Inflammatory macrophage treated with lipopolysaccharide for 4 hours (primary cell): ENCODE measurements around the gene LPIN1.
"Not testable (repeated sequence)": the region's sequence is repeated elsewhere in the genome, so short reads cannot be mapped to it uniquely, and the experiment has no call there.

Source experiments
- DNase-seq: peaks from one replicate; pipeline ENCODE4 v3.0.0-alpha.2; 2020

The LPIN1 gene

DNA sequence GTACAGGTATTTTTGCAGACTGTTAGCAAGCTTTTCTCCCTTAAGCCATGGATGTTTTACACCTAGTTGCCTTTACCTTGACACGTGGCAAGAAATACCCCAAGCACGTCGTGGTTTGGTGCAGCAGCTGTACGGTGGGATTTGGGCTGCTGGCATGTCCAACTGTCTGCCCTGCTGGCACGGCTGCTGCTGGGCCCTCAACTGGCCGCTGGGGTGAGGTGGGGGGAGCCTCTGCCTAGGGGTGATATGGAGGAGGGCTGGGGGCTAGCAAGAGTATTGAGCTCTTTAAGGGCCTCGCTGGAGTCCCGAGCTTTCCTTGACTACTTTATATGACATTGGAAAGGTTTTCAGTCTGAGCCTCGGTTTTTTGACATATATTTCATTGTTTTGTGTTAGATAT lies 41.6 kb downstream of the LPIN1 start:
- DNase-seq: no peak

DNA sequence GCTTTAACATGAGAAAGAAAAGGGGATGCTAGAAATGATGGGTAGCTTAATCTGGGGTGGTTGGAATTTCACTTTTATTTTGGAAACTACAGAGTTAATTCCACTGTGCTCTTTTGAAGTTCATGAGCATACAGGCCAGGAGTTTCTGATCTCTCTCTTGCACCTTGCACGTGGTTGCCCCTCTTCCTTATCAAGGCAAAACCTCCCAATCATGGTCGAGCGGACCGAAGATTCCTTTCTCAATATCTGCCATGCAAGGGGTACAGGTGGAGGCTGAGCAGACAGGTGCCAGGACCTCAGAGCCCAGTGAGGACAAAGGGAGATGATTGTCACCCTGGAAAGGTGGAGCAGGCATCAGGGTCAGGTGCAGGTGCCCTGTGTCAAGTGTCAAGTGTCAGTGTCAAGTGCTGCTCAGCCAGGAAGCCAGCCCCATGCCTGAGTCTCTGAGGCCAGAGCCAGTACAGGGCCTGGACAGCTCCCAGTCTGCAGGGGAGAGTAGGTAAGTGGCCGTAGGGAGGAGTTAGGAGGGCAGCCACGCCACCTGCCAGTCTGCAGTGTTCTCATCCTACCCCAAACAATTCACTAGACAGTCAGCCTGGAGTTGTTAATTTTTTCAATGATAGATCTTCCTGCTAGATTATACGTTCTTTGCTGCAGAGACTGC lies 42.2 kb downstream of the LPIN1 start:
- no peak for DNase-seq

DNA sequence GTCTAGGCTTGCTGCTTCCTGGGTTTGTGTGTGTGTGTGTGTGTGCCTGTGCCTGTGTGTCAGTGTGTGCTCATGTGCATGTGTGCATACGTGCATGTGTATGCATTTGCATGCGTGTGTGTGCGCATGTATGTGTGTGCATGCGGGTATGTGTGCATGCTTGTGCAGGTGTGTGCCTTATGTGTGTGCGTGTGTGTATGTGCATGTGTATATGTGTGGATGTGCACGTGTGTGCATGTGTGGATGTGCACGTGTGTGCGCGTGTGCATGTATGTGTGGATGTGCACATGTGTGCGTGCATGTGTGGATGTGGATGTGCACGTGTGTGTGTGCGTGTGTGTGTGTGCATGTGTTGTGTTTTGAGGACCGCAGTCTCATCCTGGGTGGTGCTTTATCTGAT lies 42.8 kb downstream of the LPIN1 start:
- no peak for DNase-seq

DNA sequence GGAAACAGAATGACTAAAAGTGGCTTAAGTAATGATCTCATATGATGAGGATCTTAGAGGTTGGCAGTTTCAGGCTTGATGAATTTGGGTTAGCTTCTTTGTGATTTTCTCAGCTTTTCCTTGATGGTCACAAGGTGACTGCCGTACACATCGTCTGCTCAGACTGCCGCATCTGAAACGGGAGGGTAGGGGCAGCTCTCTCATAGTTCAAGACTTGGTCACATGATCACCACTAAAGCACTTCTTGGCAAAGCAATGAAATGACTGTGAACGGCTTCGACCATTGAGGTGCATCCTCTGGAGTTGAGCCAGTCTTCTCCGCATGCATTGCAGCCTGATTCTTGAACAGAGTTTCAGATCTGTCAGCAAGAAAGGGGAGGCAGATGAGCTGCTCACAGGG lies 43.8 kb downstream of the LPIN1 start:
- no peak for DNase-seq

DNA sequence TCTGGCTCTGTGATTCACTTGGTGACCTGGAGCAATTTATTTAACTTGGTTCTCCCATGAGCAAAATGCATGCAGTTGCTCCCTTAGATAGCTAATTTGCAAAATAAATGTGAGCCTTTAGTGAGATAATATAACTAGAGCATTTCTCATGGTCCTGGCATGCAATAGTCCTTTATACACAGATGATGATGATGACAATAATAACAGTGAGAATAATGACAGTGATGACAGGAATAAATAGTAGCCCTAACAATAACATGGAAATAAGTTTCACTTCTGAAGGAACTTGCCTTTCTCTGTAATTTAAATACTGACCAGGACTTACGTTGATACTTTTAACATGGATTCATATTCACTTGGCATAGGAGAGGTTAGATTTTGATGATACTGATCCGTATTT lies 49.2 kb downstream of the LPIN1 start:
- no peak for DNase-seq

DNA sequence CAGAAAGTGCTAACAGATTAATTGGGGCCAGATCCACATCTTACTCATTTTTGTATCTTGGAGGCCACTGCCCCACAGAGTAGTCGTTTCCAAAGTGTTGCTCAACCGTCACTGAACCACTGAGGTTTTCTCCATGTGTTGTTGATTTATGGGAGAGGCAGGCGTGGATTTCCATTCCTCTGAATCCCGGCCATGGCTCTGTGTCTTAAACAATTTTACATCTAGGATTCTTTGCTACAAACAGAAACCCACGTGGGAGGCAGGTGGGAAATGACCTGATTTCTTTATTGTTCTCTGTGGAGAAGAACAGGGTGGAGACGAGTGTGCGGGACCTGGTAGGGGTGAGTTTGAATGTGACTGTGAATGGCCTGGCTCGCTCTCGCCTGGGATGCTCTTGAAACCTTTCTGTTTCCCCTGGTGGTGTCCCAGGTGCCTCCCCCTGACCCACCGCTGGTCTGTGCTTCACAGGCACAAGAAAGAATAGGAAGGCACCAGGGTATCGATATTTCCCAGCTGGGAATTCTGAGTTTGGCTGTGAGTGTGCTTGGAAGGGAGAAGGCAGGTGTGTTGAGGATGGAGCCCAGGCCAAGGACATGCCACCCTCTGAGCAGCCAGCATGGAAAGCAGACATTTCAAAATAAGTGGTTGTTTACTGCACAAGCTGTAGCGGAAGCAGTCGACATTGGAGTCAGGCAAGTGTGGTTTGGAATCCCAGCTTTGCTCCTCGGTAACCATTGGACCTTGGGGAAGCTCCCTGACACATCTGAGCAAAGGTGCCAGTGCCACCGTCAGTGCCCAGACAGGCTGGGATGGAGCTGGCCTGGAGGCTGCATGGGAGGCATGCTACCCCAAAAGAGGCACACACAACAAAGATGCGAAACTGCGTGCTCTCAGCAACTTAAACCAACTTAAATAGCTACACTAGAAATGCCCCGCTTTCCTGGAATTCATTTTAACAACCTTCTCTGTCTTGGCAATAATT lies 50.0 kb downstream of the LPIN1 start:
- DNase-seq: no peak

DNA sequence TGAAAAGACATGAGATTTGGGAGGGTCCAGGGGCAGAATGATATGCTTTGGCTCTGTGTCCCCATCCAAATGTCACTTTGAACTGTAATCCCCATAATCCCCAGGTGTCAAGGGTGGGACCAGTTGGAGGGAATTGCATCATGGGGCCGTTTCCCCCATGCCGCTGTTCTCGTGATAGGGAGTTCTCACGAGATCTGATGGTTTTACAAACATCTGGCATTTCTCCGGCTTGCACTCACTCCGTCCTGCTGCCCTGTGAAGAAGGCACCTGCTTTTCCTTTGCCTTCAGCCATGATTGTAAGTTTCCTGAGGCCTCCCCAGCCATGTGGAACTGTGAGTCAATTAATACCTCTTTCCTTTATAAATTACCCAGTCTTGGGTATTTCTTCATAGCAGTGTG lies 51.4 kb downstream of the LPIN1 start:
- no peak for DNase-seq

DNA sequence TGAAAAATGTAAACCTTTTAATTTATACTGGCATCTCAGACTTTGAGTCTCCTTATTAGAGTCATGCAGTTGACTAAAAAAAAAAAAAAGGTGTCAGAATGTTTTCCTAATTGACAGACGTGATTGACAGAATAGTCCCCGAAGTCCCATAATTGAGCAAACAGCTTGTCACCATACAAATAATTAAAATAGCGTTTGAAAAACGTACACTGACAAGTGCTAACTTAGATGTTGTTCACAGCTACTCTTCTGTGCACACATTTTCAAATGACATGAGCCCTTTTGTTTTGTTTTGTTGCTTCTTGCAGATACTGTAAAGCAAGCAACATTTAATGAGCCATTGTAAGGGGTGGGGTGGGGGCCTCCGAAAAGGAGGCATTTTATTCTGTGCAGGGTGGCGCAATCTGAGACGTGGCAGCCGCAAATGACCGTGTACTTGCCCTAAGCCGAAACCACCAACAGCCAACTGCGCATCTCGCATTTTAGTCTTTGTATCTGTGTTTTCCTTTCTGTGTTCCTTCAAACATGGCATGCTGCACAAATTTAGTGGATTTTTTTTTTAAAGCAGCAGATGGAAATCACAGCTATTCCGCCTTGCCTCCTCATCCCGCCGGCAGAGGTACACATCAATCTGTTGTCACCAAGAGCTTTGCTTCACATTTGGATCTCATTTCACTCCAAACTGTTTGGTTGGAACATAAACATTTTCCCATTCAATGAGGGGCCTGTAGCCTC lies 52.4 kb downstream of the LPIN1 start:
- no peak for DNase-seq

DNA sequence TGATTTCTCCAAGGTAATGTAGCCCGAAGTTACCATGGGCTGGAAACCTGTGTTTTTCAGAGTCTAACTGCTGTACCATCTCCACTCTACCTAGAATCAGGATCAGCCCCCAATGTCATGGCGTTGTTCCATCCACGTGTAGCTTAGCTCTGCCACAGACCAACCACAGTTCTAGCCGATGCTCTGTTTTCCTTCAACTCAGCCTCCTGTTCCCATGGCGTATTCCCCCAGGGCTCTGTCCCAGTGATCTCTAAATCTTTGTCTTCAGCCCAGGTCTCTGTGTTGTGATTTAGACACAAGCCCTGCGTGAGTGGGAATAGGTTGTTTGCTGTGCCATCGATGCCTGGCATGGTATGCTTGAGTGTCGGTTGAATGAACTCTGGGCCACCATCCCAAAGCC lies 53.4 kb downstream of the LPIN1 start:
- no peak for DNase-seq

DNA sequence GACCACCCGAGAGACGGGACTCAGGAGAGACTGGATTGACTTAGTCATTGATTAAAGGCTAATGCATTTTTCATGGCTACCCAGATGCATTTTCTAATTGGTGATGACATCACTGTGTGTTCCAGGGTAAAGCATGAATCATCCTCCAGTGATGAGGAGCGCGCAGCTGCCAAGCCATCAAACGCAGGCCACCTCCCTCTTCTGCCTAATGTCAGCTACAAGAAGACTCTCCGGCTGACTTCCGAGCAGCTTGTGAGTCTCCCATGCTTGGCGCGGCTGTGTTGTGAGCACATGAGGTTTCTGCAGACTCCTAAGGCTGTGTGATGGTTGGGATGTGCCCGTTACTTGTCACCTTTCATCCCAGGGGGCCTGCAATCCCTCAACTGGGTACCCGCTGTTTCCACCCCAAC lies 56.4 kb downstream of the LPIN1 start:
- no peak for DNase-seq

DNA sequence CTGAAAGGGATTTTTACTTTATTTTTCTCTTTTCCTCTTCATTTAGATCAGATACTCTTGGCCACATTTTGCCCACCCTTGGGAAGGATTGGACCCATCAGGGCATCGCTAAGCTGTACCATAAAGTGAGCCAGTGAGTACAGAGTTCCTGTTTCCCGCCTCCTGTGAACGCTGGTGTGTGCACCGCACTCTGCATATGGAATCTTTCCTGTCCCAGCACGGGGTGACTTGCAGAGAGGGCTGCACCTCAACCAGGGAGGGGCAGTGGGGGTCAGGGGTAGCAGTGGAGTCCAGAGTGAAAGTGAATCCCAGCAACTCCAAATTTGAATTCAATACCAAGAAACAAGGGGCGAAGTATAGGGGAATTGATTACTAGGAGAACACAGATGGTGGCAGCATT lies 58.6 kb downstream of the LPIN1 start:
- no peak for DNase-seq

DNA sequence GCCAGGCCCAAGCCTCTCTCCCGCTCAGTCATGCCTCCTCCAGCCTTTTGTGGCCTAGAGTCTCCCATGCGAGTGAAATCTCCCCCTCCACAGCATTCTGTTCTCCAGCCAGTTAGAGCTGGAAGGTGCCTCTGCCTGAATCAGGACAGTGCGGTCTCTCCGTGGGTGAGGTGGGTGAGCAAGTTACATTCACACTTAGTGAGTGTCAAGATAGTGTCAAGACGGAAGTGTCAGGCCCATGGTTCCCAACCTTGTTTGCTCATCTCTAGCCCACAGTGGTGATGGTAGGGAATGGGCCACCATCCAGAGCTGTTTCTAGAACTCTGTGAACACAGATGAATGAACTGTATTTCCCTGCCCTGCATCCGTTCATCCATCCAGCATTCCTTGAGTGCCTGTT lies 59.5 kb downstream of the LPIN1 start:
- no peak for DNase-seq

DNA sequence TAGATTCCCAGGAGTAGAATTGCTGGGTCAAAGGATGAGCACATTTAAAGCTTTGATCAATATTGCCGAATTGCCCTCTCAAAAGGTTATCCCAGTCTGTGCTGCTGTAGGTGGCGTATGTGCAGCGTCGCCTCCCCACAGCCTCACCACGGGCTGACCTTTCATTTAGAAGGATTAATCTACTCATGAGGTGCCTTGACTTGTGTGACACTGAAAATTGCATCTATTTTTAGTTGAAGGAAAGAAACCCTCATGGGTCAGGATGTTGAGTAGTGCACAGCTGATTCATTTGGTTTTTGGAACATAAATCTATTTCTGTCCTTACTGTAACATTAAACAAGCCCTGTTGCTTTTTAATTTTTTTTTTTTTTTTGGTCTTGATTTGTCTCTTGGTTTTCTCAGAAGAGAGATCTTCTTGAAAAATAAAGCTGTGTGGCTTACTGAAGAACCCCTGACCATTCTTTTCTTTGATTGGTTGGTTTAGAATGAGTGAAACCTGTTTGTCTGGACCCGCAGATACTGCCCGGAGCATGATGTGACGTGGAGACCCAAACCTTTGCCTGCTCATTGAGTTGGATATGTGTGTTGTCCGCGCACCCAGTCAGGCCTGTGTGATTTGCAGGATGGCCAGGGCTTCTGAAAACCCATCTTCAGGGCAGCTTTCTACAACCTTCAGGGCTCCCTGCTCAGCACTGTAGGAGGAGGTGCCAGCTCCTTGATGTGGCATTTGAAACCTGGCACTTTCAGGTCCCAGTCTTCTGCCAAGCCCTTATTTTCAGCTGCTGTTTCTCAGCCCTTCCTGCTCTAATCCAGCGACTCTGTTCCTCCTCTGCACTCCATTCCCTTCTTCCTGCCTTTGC lies 61.0 kb downstream of the LPIN1 start:
- DNase-seq: no peak

DNA sequence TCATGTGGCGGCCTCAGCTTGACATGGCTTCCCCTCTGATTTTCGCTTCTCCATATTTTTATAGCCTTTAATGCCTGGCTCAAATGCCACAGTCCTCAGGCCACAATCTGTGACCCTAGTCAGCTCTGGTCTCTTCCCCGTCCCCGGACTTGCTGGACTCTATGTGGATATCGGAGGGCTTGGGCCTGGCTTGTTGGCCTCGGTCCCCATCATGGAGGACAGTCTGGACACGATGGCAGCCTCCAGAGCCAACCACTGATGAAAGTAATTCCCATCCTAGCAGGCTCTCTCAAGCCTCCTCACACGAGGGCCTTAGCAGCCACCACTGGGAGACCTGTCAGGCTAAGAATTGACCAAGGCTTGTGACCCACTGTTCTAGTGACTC lies 61.6 kb downstream of the LPIN1 start:
- no peak for DNase-seq

DNA sequence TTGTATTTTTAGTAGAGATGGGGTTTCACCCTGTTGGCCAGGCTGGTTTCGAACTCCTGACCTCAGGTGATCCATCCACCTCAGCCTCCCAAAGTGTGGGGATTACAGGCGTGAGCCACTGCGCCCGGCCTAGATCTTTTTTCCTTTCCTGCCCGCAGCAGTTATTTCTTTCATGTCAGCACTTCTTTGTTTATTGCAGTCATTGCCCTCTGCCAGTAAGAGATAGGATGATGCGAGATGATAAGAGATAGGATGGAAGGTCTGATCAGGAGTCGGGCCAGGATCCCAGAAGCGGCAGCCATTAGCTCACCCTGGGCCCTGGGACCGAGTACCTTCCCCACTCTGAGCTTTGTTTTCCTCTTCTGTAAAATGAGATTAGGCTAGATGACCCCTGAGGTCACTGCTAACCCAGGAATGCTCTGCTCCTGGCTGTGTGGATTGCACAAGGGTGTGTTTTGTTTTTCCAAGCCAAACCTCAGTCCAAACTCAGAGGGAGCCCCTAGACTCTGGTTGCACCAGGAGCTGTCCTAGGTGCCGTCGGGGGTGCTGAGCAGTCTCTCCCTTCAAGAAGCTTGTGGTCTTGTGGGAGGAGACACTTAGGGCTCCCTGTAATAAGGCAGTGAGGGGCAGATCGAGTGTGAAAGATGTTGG lies 63.3 kb downstream of the LPIN1 start:
- no peak for DNase-seq

DNA sequence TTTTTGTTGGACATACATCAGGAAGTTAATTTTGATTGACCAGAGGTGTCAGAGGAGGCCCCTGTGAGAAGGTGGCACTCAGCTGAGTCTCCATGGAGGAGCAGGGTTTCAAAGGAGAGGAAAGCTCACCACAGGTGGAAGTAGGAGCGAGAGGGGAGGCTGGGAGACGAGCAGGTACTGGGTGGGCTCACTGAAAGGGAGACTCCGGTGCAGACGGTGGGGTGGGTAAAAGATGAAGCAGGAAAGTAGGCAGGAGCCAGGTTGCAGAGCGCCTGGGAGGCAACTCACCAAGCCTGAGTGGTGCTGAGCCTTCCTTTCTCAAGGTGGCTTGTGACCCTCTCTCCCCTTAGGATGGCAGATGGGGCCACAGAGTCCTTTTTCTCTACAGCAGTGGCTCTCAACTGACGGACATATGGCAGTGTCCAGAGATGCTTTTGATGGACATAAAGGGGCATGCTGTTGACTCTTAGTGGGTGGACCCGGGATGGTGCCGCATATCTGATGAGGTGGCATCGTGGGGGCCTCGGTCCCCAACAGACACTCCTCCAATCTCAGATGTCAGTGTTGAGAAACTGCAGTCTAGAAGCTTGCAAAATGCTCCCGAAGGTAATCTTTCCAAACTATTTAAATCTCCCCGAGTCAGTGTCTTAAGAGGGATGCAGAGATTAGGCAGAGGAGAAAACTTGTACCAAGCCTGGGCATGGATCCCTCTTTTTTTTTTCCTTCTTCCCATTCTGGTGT lies 64.0 kb downstream of the LPIN1 start:
- no peak for DNase-seq

DNA sequence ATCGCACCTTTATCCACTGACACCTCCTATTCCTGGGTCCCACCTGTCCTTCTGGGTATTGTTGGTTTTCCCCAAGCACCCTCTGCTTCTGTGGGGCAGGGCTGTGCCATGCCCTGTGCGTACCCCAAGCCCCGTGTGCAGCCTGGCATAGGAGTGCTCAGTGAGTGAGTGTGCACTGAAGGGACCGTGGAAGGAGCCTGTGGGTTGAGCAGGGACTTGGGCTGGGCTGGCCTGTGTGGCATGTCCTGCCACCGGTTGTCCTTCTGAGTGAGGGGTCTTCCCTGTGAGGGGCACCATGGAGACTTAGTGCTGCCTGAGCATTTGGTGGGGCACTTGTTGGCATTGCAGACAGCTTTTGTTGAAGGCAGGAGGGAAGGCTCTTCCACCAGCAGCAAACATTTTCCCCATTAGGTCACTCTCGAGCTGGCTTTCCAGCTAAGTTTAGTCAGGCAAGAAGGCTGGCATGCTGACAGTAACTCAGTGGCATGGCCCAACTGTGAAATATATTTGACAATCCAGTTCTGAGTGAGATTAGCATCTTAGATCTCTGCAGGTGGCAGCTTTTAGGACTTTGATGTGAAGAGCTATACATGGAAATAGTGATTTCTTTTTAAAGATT lies 64.7 kb downstream of the LPIN1 start:
- no peak for DNase-seq

DNA sequence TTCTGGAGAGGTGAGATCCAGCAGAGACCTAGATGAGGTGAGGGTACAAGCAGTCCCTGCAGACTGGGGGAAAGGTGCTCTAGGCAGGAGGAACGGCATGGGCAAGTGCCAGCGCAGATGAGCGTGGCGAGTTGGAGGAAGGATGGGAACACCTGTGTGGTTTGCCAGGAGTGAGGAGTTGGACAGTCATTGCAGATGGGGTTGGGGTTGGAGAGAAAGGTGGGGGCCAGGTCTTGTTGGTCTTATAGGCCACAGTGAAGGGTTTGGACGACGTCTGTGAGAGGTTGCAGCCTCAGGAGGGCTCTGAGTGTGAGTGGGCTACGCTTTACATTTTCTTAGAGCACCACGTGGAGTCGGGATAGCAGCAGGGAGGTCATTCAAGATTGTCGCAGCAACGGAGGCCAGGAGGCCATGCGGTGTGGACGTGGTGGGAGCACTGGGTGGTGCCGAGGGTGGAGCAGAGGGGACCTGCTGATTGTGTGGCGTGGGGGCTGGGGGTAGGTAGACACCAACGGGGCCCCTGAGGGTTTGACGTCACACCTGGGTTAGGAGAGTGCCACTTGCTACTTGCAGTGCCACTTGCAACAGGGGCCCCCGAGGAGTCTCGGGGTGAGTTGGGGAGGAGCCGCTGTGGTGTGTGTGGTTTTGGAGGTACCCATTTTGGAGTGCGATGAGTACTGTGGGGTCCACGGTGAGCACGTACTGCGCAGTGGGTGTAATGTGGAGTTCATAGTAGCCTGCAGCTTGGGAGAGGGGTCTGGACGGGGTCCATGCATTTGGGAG lies 66.2 kb downstream of the LPIN1 start:
- DNase-seq: no peak

DNA sequence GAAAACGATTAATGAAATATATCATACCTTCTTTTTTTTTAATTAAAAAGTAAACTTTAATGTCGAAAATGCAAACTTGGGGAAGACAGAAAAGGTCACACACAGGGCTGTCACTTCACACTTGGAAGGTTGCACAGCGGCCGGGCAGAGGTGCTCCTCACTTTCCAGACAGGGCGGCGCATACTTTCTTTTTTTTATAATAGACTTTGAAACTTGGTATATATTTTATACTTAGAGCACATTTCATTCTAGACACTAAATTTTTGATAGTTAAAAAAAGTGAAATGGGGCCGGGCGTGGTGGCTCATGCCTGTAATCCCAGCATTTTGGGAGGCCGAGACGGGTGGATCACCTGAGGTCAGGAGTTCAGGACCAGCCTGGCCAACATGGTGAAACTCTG lies 66.9 kb downstream of the LPIN1 start:
- not testable (repeated sequence) for DNase-seq

DNA sequence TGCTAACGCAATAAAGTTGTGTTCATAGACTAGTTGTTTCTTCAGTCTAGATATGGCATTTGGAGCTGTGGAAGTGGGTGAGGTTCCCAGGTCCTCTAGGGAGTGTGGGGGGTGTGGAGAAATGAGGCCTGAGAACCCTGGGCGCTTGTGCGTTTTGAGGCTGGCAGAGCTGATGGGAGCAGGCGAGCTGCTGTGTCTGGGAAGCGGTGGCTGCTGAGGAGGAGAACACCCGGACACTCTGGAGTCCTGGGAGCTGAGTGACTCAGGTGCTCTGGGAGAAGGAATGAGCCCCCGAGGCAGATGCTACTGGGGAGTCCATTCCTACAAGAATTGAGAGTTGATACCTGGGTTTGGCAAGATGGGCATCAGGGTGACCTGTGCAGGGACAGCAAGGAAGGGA lies 67.5 kb downstream of the LPIN1 start:
- DNase-seq: no peak
